WI38 (cell line): ENCODE results near the gene UBE2G2.

Experiments used
- H3K4me3 ChIP-seq: 2 replicates; pipeline ENCODE4 v1.5.1; 2011; ENCODE audit warnings: low read depth, mild to moderate bottlenecking, control low read depth, low read length
- TF ChIP-seq, protein P1 (sequence below): IDR thresholded peaks from 2 replicates; pipeline ENCODE4 v1.5.1; 2012; ENCODE audit warnings: low read depth, mild to moderate bottlenecking, control low read depth, low read length

The UBE2G2 gene

DNA sequence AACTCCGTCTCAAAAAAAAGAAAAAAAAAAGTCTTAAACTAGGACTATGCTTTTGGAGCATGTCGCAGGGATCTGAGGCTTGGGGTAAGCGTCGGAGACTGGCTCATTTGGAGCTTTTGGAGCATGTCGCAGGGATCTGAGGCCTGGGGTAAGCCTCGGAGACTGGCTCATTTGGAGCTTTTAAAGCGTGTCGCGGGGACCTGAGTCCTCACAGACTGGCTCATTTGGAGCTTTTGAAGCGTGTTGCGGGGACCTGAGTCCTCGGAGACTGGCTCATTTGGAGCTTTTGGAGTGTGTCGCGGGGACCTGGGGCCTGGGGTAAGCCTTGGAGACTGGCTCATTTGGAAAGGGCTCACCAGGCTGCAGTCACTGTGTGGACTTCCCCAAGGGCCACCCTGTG lies 76.7 kb downstream of the UBE2G2 start:
- no peak overlapping the region for H3K4me3 ChIP-seq
- TF ChIP-seq, protein P1, sequence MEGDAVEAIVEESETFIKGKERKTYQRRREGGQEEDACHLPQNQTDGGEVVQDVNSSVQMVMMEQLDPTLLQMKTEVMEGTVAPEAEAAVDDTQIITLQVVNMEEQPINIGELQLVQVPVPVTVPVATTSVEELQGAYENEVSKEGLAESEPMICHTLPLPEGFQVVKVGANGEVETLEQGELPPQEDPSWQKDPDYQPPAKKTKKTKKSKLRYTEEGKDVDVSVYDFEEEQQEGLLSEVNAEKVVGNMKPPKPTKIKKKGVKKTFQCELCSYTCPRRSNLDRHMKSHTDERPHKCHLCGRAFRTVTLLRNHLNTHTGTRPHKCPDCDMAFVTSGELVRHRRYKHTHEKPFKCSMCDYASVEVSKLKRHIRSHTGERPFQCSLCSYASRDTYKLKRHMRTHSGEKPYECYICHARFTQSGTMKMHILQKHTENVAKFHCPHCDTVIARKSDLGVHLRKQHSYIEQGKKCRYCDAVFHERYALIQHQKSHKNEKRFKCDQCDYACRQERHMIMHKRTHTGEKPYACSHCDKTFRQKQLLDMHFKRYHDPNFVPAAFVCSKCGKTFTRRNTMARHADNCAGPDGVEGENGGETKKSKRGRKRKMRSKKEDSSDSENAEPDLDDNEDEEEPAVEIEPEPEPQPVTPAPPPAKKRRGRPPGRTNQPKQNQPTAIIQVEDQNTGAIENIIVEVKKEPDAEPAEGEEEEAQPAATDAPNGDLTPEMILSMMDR = no peak

DNA sequence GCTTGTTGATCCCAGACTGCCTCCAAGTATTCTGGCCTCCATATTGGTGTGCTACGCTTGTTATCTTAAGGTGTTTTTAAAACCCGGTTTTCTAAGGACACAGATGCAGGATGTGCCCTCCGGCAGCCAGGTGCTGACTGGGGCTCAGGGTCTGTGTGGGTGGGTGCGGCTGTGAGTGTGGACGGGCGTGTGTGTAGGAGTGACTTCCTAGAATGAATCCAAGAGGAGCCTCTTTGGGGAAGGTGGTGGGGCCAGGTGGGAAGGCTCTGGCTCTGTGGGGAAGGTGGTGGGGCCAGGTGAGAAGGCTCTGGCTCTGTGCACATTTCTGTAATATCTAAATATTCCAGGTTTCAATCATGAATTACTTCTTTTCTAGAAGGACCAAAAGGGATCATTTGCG lies 77.4 kb downstream of the UBE2G2 start:
- TF ChIP-seq, protein P1 = no peak
- no peak overlapping the region for H3K4me3 ChIP-seq

DNA sequence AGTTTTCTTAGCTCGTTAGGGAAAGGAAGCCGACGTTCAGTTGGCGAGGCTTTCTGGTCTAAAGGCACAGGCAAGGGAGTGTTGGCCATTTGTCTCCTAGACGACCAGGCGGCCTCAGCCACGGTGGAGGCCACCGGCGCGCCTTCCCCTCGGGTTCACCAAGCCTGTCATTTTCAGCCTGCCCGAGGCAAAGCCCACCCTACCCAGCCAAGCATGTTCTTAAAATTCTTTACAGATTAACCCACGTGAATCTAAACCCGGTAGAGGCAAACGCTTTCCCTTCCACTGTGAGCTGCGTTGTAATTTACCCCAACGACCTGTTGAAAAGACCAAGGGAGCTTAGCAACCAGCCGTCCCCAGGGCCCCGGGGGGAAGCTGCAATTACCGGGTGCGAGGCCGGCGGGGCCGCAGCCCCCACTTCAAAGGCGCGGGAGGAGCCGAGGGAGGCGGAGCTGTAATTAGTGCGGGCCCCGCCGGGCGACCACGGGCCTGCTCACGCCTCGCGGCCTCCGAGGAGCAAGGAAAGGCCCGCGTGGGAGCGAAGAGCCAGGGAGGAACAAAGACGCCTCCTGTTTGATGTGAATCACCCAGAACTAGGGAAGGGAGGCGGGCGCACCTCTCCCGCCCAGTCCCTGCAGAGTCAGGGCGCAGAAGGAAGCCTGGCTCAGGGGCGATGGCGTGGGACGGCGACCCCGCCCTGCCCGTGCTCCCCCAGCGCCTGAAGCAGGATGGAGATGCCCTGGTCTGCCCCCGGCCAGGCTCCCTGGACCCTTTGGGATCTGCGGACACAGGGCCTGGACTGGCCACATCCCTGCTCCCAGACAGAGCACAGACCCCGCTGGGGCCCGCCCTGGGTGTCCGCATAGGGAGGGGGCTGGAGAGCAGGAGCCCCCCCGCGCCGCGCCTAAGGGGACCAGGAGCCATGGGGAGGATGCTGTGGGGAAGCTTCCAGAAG lies 78.2 kb downstream of the UBE2G2 start:
- TF ChIP-seq, protein P1 = no peak
- no peak overlapping the region for H3K4me3 ChIP-seq

DNA sequence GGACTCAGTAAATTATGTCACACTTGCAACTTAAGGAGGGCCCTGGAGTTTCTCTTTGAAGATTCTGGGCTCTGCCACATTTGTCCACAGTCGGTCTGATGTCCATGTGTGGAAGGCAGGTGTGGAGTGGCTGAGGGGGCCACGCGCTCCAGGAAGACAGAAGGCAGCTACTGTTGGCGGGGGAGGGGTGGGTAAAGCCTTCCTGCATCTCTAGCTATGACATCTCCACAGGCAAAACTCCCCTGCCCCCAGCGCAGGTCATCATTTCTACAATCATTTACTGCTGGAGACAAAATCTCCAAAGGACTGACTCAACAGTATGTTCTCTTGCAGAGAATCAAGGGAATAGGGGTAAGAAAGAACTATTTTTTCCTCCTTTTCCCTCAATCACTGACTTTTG lies 78.9 kb downstream of the UBE2G2 start:
- H3K4me3 ChIP-seq = no peak overlapping the region
- TF ChIP-seq, protein P1 = no peak

DNA sequence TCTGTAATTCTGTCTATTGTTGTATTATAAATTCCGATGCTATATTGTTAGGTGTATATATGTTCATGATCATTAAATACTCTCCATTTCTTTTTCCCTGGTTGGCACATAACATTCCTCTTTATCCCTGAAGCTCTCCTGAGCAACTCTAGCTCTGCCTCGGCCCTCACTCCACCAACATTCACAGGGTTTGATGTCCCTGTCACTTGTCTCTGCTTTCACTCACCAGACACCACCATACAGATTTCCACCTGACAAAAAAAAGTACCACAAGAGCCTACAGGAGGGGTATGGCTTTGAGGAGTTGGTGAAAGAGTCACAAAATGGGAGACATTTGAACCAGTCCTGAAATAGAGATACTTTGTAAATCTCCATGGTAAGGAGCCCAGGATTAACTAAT lies 81.5 kb downstream of the UBE2G2 start:
- no peak overlapping the region for H3K4me3 ChIP-seq
- TF ChIP-seq, protein P1 = no peak
